Naive thymus-derived CD4-positive, alpha-beta T cell (primary cell): ENCODE results near the gene PDE8B. TPM values are rescaled to one million over a fixed set of nuclear protein-coding genes. Genes with fewer than 3 reads are reported as not detected.

ENCODE experiments used
- ATAC-seq: fragments of 150-1000 bp; cut with Tn5 transposase; 2 replicates; pipeline ENCODE4 v1.10.0; 2021; ENCODE audit warnings: mild to moderate bottlenecking, moderate library complexity
- CTCF ChIA-PET: fragments of 350-600 bp; sonication (Branson Sonifier 250); formaldehyde crosslinking; loops from one replicate; lab custom pipeline; 2021; ENCODE audit warnings: antibody characterized with exemption; lab: Charles Lee
- POLR2A ChIA-PET: fragments of 350-600 bp; sonication (Branson Sonifier 250); formaldehyde crosslinking; loops from one replicate; lab custom pipeline; 2021; ENCODE audit warnings: antibody characterized with exemption, inconsistent platforms; lab: Charles Lee
- DNase-seq, 9 donors: peaks; one replicate each; pipeline versions ENCODE4 v3.0.0 to v3.0.0-alpha.2; 2020 to 2022; ENCODE audit warnings: mixed read lengths in 1 of 9
- H3K27ac ChIP-seq: one replicate; pipeline ENCODE4 v1.7.0; 2013; ENCODE audit warnings: mild to moderate bottlenecking, low read depth, low read length, moderate library complexity
- H3K27me3 ChIP-seq, 2 donors: one replicate each; pipeline ENCODE4 v1.7.0; 2013; ENCODE audit warnings: low read length in 2 of 2, mild to moderate bottlenecking in 2 of 2, moderate library complexity in 2 of 2; ENCODE audit not compliant: control insufficient read depth in 2 of 2, insufficient read depth in 2 of 2
- H3K36me3 ChIP-seq, 3 experiments: 1 replicate in 2 of 3; 2 replicates in 1 of 3; pipeline ENCODE4 v1.7.0; 2013; ENCODE audit warnings: low read length in 3 of 3, mild to moderate bottlenecking in 3 of 3, moderate library complexity in 1 of 3; ENCODE audit not compliant: insufficient read depth in 3 of 3, control insufficient read depth in 2 of 3
- H3K4me1 ChIP-seq, 2 donors: one replicate each; pipeline ENCODE4 v1.7.0; 2013; ENCODE audit warnings: low read length in 2 of 2, mild to moderate bottlenecking in 2 of 2, moderate library complexity in 1 of 2; ENCODE audit not compliant: control insufficient read depth in 2 of 2, insufficient read depth in 2 of 2
- H3K4me3 ChIP-seq: 2 replicates; pipeline ENCODE4 v1.7.0; 2013; ENCODE audit warnings: mild to moderate bottlenecking, low read length
- H3K9me3 ChIP-seq, 3 experiments: 1 replicate in 2 of 3; 2 replicates in 1 of 3; pipeline ENCODE4 v1.7.0; 2013; ENCODE audit warnings: low read length in 3 of 3; ENCODE audit not compliant: control insufficient read depth in 2 of 3
- H3K27ac Mint-ChIP-seq, 9 donors: one replicate each; pipeline ENCODE4 v1.8.0; 2020 to 2022; ENCODE audit warnings: mixed read lengths in 9 of 9, mild to moderate bottlenecking in 8 of 9, moderate library complexity in 5 of 9, inconsistent platforms in 2 of 9
- H3K27me3 Mint-ChIP-seq, 5 donors: one replicate each; pipeline ENCODE4 v1.8.0; 2021 to 2022; ENCODE audit warnings: mixed read lengths in 5 of 5, mild to moderate bottlenecking in 1 of 5
- H3K36me3 Mint-ChIP-seq, 5 donors: one replicate each; pipeline ENCODE4 v1.8.0; 2020 to 2022; ENCODE audit warnings: mixed read lengths in 5 of 5, mild to moderate bottlenecking in 3 of 5, inconsistent platforms in 1 of 5
- H3K4me1 Mint-ChIP-seq, 7 donors: one replicate each; pipeline ENCODE4 v1.8.0; 2020 to 2022; ENCODE audit warnings: mixed read lengths in 7 of 7, mild to moderate bottlenecking in 3 of 7, inconsistent platforms in 1 of 7
- H3K4me3 Mint-ChIP-seq, 10 donors: one replicate each; pipeline ENCODE4 v1.8.0; 2020 to 2022; ENCODE audit warnings: mild to moderate bottlenecking in 10 of 10, mixed read lengths in 10 of 10, moderate library complexity in 6 of 10, inconsistent platforms in 2 of 10
- H3K9me3 Mint-ChIP-seq, 11 donors: one replicate each; pipeline ENCODE4 v1.8.0; 2020 to 2022; ENCODE audit warnings: mixed read lengths in 11 of 11, mild to moderate bottlenecking in 4 of 11, inconsistent platforms in 1 of 11, moderate library complexity in 1 of 11
- intact Hi-C, 2 donors: fragments of 100-400 bp; cut with micrococcal nuclease; formaldehyde crosslinking; loops; one replicate each; pipeline ENCODE4 v1.15.1; 2023
- polyA plus RNA-seq, 2 donors: library from polyadenylated mRNA; unstranded; fragments of 300-500 nt; fragmentation: Illumina TruSeq; gene quantifications; one replicate each; pipeline ENCODE4 v1.2.3, GENCODE V29; 2021
- total RNA-seq, 6 experiments: library from RNA in 5 of 6; stranded (reverse) in 5 of 6; gene quantifications; 1 replicate in 5 of 6; 2 replicates in 1 of 6; pipeline ENCODE4 v1.2.3 and lab custom pipeline; 2021 to 2026

PDE8B gene
- total and polyA plus RNA-seq, 7 experiments from 2014 or later, result 0.02 to 1.2 TPM; not detected in 5

DNA sequence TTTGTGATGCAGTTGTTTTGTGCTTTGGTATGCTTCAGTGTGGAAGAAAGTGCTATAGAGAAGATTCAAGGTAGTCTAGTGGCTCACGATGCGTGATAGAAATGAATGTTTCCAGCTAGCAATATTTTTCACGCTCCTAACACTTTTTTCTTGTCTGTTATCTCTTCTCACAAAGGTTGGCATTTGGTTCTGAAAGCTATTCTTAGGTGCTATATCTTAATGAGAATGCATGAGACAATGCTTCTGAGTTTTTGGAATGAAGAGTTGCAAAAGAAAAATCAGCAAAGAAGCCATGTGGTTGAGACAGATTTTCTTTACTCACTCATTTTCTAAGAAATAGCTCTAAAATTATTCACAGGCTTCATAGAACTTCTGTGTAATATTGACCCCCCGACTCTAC lies 122.6 kb downstream of the PDE8B start:
- ATAC-seq (no peak), DNase-seq (no peak)
- ChIA-PET POLR2A (no interaction called here), CTCF (no interaction called here)
- intact Hi-C loops, result no loop called here
- H3K36me3 ChIP-seq, result no peaks in the 10 kb centered on the region
- H3K27ac ChIP-seq, result no peak overlapping the region
- H3K36me3 Mint-ChIP-seq, result peaks cover 0 to 6% (median 0%) of the 10 kb centered on the region in 5 donors
- H3K4me3 Mint-ChIP-seq, result no peak overlapping the region
- no peak overlapping the region for H3K4me3 ChIP-seq
- no peak overlapping the region for H3K27ac Mint-ChIP-seq
- H3K4me1 Mint-ChIP-seq, result peaks cover 4 to 27% (median 13%) of the 10 kb centered on the region in 7 donors
- H3K27me3 ChIP-seq, result no peaks in the 10 kb centered on the region
- no peaks in the 10 kb centered on the region for H3K9me3 ChIP-seq
- no peaks in the 10 kb centered on the region for H3K4me1 ChIP-seq
- peaks cover 0 to 2% (median 0%) of the 10 kb centered on the region in 11 donors for H3K9me3 Mint-ChIP-seq
- peaks cover 0 to 9% (median 8%) of the 10 kb centered on the region in 5 donors for H3K27me3 Mint-ChIP-seq

GRCh38 chr5:77333451-77334123 lies 123.1 kb downstream of the PDE8B start:
- Mint-ChIP-seq H3K27me3 (peaks cover 0 to 9% (median 8%) of the 10 kb centered on the region in 5 donors), H3K36me3 (peaks cover 0 to 6% (median 0%) of the 10 kb centered on the region in 5 donors), H3K27ac (no peak overlapping the region), H3K4me3 (no peak overlapping the region), H3K9me3 (peaks cover 0 to 2% (median 0%) of the 10 kb centered on the region in 11 donors), H3K4me1 (peaks cover 4 to 22% (median 9%) of the 10 kb centered on the region in 7 donors)
- intact Hi-C loops, result no loop called here
- no peaks in the 10 kb centered on the region for H3K36me3 ChIP-seq
- ChIA-PET CTCF (no interaction called here), POLR2A (no interaction called here)
- no peaks in the 10 kb centered on the region for H3K27me3 ChIP-seq
- H3K4me1 ChIP-seq, result no peaks in the 10 kb centered on the region
- H3K27ac ChIP-seq, result no peak overlapping the region
- no peak overlapping the region for H3K4me3 ChIP-seq
- H3K9me3 ChIP-seq, result no peaks in the 10 kb centered on the region
- ATAC-seq, result no peak
- DNase-seq, result no peak

DNA sequence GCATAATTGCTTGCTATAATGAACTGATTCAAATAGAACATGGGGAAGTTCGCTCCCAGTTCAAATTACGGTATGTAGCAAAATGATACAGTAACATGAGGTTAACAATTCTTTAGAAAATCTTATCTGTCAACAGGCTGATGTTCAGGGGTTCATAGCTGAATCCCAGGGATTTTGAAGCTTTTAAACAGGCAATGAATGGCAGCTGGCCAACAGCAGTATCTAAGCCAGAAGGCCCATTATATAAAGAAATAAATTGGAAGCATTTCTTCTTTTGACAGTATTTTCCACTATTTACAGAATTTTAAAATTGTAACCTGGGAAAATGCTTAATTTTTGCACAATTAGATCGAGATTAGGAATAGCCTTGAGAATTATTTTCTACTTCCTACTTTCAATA lies 126.8 kb downstream of the PDE8B start:
- no peak overlapping the region for H3K27ac ChIP-seq
- DNase-seq (no peak), ATAC-seq (no peak)
- CTCF ChIA-PET, result no interaction called here
- H3K4me1 ChIP-seq, result no peaks in the 10 kb centered on the region
- Mint-ChIP-seq H3K4me1 (no peaks in the 10 kb centered on the region), H3K4me3 (no peak overlapping the region), H3K9me3 (no peaks in the 10 kb centered on the region), H3K27ac (no peak overlapping the region), H3K36me3 (no peaks in the 10 kb centered on the region), H3K27me3 (peaks cover 0 to 14% (median 0%) of the 10 kb centered on the region in 5 donors)
- H3K36me3 ChIP-seq, result no peaks in the 10 kb centered on the region
- POLR2A ChIA-PET, result no interaction called here
- intact Hi-C loops, result no loop called here
- no peaks in the 10 kb centered on the region for H3K27me3 ChIP-seq
- no peaks in the 10 kb centered on the region for H3K9me3 ChIP-seq
- no peak overlapping the region for H3K4me3 ChIP-seq

DNA sequence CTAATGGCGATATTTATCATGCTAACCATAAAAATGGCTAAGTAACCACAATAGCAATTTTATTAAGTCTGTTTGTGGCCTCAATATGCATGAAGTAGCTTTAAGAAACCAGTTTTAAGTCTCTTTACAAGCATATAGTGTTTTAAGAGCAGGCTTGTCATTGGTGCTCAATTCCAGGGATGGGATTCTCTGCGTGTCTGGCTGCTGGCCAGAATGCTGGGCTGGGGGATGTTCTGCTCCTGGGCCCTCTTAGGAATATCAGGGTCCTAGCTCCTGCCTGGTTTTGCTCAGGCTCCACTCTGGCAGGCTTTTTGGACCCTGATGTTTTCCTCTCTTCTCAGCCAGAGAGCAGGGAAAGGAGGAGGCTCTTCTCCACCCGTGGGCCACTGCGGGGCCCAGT lies 127.2 kb downstream of the PDE8B start:
- no peaks in the 10 kb centered on the region for H3K4me1 Mint-ChIP-seq
- Histone ChIP-seq H3K27me3 (no peaks in the 10 kb centered on the region), H3K9me3 (no peaks in the 10 kb centered on the region), H3K27ac (no peak overlapping the region), H3K4me1 (no peaks in the 10 kb centered on the region), H3K4me3 (no peak overlapping the region), H3K36me3 (no peaks in the 10 kb centered on the region)
- no peak overlapping the region for H3K4me3 Mint-ChIP-seq
- ChIA-PET POLR2A (no interaction called here), CTCF (no interaction called here)
- intact Hi-C loops, result no loop called here
- DNase-seq, result no peak
- ATAC-seq, result no peak
- H3K9me3 Mint-ChIP-seq, result no peaks in the 10 kb centered on the region
- H3K27me3 Mint-ChIP-seq, result peaks cover 0 to 14% (median 0%) of the 10 kb centered on the region in 5 donors
- no peak overlapping the region for H3K27ac Mint-ChIP-seq
- no peaks in the 10 kb centered on the region for H3K36me3 Mint-ChIP-seq

DNA sequence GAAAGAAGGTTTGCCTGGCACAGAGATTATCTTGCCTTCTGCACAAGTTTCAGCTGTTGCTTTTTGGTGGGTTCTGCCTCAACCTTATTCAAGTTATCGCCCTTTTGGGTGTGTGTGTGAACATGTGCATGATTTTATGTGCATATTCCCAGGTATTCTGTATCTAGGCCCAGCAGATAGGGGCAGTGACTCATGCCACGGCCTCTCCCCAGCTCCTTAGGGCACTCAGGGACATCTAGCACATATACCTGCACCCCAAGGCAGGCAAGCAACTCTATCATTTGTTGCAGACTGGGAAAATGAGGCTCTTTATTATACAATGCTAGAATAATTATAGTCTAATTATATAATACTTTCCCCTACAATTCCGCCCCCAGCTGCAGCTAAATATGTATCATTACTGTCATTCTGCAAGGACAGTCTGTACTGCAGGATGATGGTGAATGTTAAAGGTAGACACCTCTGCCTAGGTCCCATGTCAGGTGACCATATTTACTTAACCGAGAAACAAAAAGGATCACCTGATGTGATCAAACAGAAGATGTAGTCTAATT lies 128.9 kb downstream of the PDE8B start:
- CTCF ChIA-PET, result no interaction called here
- POLR2A ChIA-PET, result no interaction called here

DNA sequence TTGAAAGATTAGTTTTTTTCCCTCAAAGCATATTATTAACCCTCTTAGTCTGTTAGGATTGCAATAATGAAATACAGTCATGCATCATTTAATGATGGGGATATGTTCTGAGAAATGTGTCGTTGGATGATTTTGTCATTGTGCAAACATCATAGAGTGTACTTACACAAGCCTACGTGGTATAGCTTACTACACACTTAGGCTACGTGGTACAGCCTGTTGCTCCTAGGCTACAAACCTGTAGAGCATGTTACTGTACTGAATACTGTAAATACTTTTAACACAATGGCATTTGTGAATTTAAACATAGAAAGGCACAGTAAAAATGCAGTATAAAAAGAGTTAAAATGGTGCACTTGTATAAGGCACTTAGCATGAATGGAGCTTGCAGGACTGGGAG lies 132.7 kb downstream of the PDE8B start:
- no peak overlapping the region for H3K4me3 ChIP-seq
- Mint-ChIP-seq H3K4me1 (peaks cover 0 to 2% (median 0%) of the 10 kb centered on the region in 7 donors), H3K4me3 (no peak overlapping the region), H3K27me3 (peaks cover 0 to 11% (median 0%) of the 10 kb centered on the region in 5 donors), H3K36me3 (no peaks in the 10 kb centered on the region), H3K27ac (no peak overlapping the region), H3K9me3 (no peaks in the 10 kb centered on the region)
- no peak for DNase-seq
- intact Hi-C loops, result no loop called here
- no peaks in the 10 kb centered on the region for H3K9me3 ChIP-seq
- ChIA-PET POLR2A (no interaction called here), CTCF (interaction anchor here (0.6 to 0.7 kb wide), 2 partner anchors 8 to 95 kb away, joined by 3 to 4 read pairs; no protein-coding TSS in a partner anchor)
- no peaks in the 10 kb centered on the region for H3K27me3 ChIP-seq
- H3K27ac ChIP-seq, result no peak overlapping the region
- no peaks in the 10 kb centered on the region for H3K4me1 ChIP-seq
- no peak for ATAC-seq
- H3K36me3 ChIP-seq, result no peaks in the 10 kb centered on the region

More for the DNA sequence above, 128.9 kb downstream of the PDE8B start:
- no peaks in the 10 kb centered on the region for H3K36me3 ChIP-seq
- H3K27me3 ChIP-seq, result no peaks in the 10 kb centered on the region
- H3K4me1 Mint-ChIP-seq, result no peaks in the 10 kb centered on the region
- H3K27ac Mint-ChIP-seq, result no peak overlapping the region
- no peaks in the 10 kb centered on the region for H3K36me3 Mint-ChIP-seq
- H3K9me3 ChIP-seq, result no peaks in the 10 kb centered on the region
- no peaks in the 10 kb centered on the region for H3K9me3 Mint-ChIP-seq
- H3K27ac ChIP-seq, result no peak overlapping the region
- no peak overlapping the region for H3K4me3 Mint-ChIP-seq
- H3K27me3 Mint-ChIP-seq, result peaks cover 0 to 8% (median 0%) of the 10 kb centered on the region in 5 donors
- H3K4me3 ChIP-seq, result no peak overlapping the region
- DNase-seq (no peak), ATAC-seq (no peak)
- no peaks in the 10 kb centered on the region for H3K4me1 ChIP-seq
- intact Hi-C loops, result no loop called here
